ENCODE measurements around the gene E2F2.

Gene E2F2

GRCh38 chr1:23481904-23482303 lies 49.1 kb downstream of the E2F2 start:
- peaks cover 0 to 43% (median 16%) of the 10 kb centered on the region in 4 donors for H3K4me1 ChIP-seq

GRCh38 chr1:23481026-23481597 lies 49.9 kb downstream of the E2F2 start:
- intact Hi-C loops (cut with DNase I; ENCODE audit: low total_unique reads), result loop anchor here (5.0 kb wide), 1 partner anchor 54 kb away; no protein-coding TSS in a partner anchor
- Histone ChIP-seq H3K27ac (no peak overlapping the region), H3K36me3 (no peaks in the 10 kb centered on the region), H3K27me3 (no peaks in the 10 kb centered on the region), H3K4me3 (no peak overlapping the region), H3K4me1 (peaks cover 0 to 43% (median 16%) of the 10 kb centered on the region in 4 donors), H3K9me3 (no peaks in the 10 kb centered on the region)
- no peak for DNase-seq
- TF ChIP-seq CTCF (IDR thresholded peaks at IDR 0.05), result no peak

More at GRCh38 chr1:23481904-23482303, 49.1 kb downstream of the E2F2 start:
- Histone ChIP-seq H3K27ac (no peak overlapping the region), H3K9me3 (no peaks in the 10 kb centered on the region), H3K4me3 (no peak overlapping the region), H3K36me3 (no peaks in the 10 kb centered on the region), H3K27me3 (no peaks in the 10 kb centered on the region)
- TF ChIP-seq CTCF (IDR thresholded peaks at IDR 0.05), result no peak
- intact Hi-C loops (cut with DNase I; ENCODE audit: low total_unique reads), result loop anchor here (5.0 kb wide), 1 partner anchor 55 kb away; no protein-coding TSS in a partner anchor
- no peak for DNase-seq

DNA sequence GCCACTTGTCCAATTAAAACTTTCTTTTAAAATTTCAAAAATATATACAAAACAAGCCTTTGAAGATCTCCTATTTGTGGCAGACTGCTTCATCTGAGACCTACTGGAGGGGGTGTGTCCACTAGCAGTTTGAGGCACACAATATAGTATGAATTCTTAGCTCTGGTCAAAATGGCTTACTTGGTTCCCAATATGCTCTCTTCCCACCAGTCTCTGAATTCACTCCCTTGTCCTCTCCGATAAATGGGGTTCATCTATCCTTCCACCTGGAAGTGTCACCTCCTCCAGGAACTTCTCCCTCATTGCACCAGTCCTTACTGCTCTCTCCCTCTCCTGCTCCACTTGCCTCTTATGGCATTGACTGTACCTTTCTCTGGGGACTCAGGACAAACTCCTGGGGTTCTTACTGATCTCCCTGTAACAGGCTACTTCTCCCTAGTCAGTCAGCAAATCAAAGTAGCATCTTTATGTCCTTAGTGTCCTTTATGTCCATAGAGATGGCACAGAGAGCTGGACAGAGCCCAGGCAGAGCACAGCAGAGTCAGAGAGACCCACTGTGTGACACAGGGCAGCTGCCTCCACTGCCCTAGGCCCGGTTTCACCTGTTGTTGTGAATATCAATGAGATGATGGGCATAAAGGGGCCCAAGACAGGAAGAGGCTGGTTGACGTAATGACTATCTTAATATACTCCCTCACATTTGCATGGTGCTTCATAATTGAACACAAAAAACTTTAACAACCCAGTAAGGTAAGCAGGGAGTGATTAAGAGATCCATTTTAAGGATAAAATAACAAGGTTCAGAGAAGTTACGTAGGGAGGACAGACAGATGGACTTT lies 50.6 kb downstream of the E2F2 start:
- no peaks in the 10 kb centered on the region for H3K9me3 ChIP-seq
- TF ChIP-seq CTCF (IDR thresholded peaks at IDR 0.05), result no peak
- H3K27ac ChIP-seq, result no peak overlapping the region
- no peak overlapping the region for H3K4me3 ChIP-seq
- DNase-seq, result no peak
- H3K36me3 ChIP-seq, result no peaks in the 10 kb centered on the region
- intact Hi-C loops (cut with DNase I; ENCODE audit: low total_unique reads), result loop anchor here (5.0 kb wide), 1 partner anchor 53 kb away; no protein-coding TSS in a partner anchor
- H3K27me3 ChIP-seq, result no peaks in the 10 kb centered on the region
- H3K4me1 ChIP-seq, result peaks cover 0 to 43% (median 20%) of the 10 kb centered on the region in 4 donors

GRCh38 chr1:23479666-23479941 lies 51.4 kb downstream of the E2F2 start:
- no peak overlapping the region for H3K4me3 ChIP-seq
- TF ChIP-seq CTCF (IDR thresholded peaks at IDR 0.05), result no peak
- no peak for DNase-seq
- H3K27ac ChIP-seq, result peak overlapping the region; percentile 23 to 26
- H3K9me3 ChIP-seq, result no peaks in the 10 kb centered on the region
- peaks cover 0 to 47% (median 23%) of the 10 kb centered on the region in 4 donors for H3K4me1 ChIP-seq
- H3K36me3 ChIP-seq, result no peaks in the 10 kb centered on the region
- intact Hi-C loops (cut with DNase I; ENCODE audit: low total_unique reads), result no loop called here
- no peaks in the 10 kb centered on the region for H3K27me3 ChIP-seq

GRCh38 chr1:23478896-23479665 lies 52.0 kb downstream of the E2F2 start:
- H3K27me3 ChIP-seq, result no peaks in the 10 kb centered on the region
- peak; percentile 87 for DNase-seq
- peak overlapping the region; percentile 23 to 26 for H3K27ac ChIP-seq
- no peaks in the 10 kb centered on the region for H3K36me3 ChIP-seq
- H3K4me3 ChIP-seq, result no peak overlapping the region
- H3K4me1 ChIP-seq, result peaks cover 0 to 48% (median 23%) of the 10 kb centered on the region in 4 donors
- no peaks in the 10 kb centered on the region for H3K9me3 ChIP-seq
- TF ChIP-seq CTCF (IDR thresholded peaks at IDR 0.05), result no peak
- intact Hi-C loops (cut with DNase I; ENCODE audit: low total_unique reads), result no loop called here

Data from tibial artery (tissue), 4 donors.